ENCODE data around the gene CCDC28B. TPM values are rescaled to one million over a fixed set of nuclear protein-coding genes. Genes with fewer than 3 reads are reported as not detected.
A peak's percentile ranks its signal among the peaks of the same experiment; 100 is the strongest.

Gene CCDC28B
- total RNA-seq, 1 donor from 2014 or later, result 16.7 TPM

GRCh38 chr1:32199043-32199716, 1.2 kb upstream of the CCDC28B start:
- H3K9me3 ChIP-seq (replicated peaks), result no peaks in the 10 kb centered on the region
- peaks cover 65% of the 10 kb centered on the region for H3K4me1 ChIP-seq
- peaks cover 36% of the 10 kb centered on the region for H3K36me3 ChIP-seq
- peak overlapping the region; percentile 91 for H3K27ac ChIP-seq (replicated peaks)
- peak overlapping the region; percentile 72 for H3K4me3 ChIP-seq
- H3K27me3 ChIP-seq (ENCODE audit: low read depth), result no peaks in the 10 kb centered on the region
- no peak for DNase-seq
- no peak for TF ChIP-seq CTCF (IDR thresholded peaks at IDR 0.05; ENCODE audit: borderline replicate concordance)
- intact Hi-C loops (cut with micrococcal nuclease), result no loop called here

- peak overlapping the region; percentile 91 for H3K27ac ChIP-seq (replicated peaks)
- H3K4me3 ChIP-seq, result peak overlapping the region; percentile 72
- intact Hi-C loops (cut with micrococcal nuclease), result no loop called here
Observed at GRCh38 chr1:32199717-32200072, 700 bp upstream of the CCDC28B start.

GRCh38 chr1:32201011-32201855, 838 bp downstream of the CCDC28B start:
- peak; percentile 77 for DNase-seq
- no peaks in the 10 kb centered on the region for H3K27me3 ChIP-seq (ENCODE audit: low read depth)
- intact Hi-C loops (cut with micrococcal nuclease), result no loop called here
- H3K27ac ChIP-seq (replicated peaks), result peak overlapping the region; percentile 91
- peaks cover 74% of the 10 kb centered on the region for H3K4me1 ChIP-seq
- peak overlapping the region; percentile 72 for H3K4me3 ChIP-seq
- no peak for TF ChIP-seq CTCF (IDR thresholded peaks at IDR 0.05; ENCODE audit: borderline replicate concordance)
- H3K36me3 ChIP-seq, result peaks cover 15% of the 10 kb centered on the region
- no peaks in the 10 kb centered on the region for H3K9me3 ChIP-seq (replicated peaks)

More at GRCh38 chr1:32199717-32200072, 700 bp upstream of the CCDC28B start:
- Histone ChIP-seq H3K27me3 (ENCODE audit: low read depth) (no peaks in the 10 kb centered on the region), H3K9me3 (replicated peaks) (no peaks in the 10 kb centered on the region), H3K4me1 (peaks cover 67% of the 10 kb centered on the region), H3K36me3 (peaks cover 31% of the 10 kb centered on the region)
- DNase-seq, result peak; percentile 81
- TF ChIP-seq CTCF (IDR thresholded peaks at IDR 0.05; ENCODE audit: borderline replicate concordance), result no peak

- Histone ChIP-seq H3K4me3 (peak overlapping the region; percentile 78), H3K4me1 (peaks cover 51% of the 10 kb centered on the region), H3K36me3 (no peaks in the 10 kb centered on the region), H3K27me3 (ENCODE audit: low read depth) (no peaks in the 10 kb centered on the region), H3K9me3 (replicated peaks) (no peaks in the 10 kb centered on the region), H3K27ac (replicated peaks) (peak overlapping the region; percentile 60)
- intact Hi-C loops (cut with micrococcal nuclease), result no loop called here
- no peak for TF ChIP-seq CTCF (IDR thresholded peaks at IDR 0.05; ENCODE audit: borderline replicate concordance)
- DNase-seq, result no peak
Observed at GRCh38 chr1:32204943-32205361, 4.6 kb downstream of the CCDC28B start.

GRCh38 chr1:32205401-32206370, 5.3 kb downstream of the CCDC28B start, which contains the start of gene IQCC:
Gene IQCC, plus strand, starts transcription at chr1:32205671. Its CDS starts 11 bp downstream, at chr1:32205682.
- peak; percentile 84 for DNase-seq
- Histone ChIP-seq H3K27ac (replicated peaks) (peak within 1 kb of the TSS; percentile 60), H3K36me3 (no peaks in the 10 kb centered on the region), H3K9me3 (replicated peaks) (no peaks in the 10 kb centered on the region), H3K4me1 (peaks cover 44% of the 10 kb centered on the region), H3K4me3 (peak within 1 kb of the TSS; percentile 78), H3K27me3 (ENCODE audit: low read depth) (no peaks in the 10 kb centered on the region)
- intact Hi-C loops (cut with micrococcal nuclease), result no loop called here
- no peak for TF ChIP-seq CTCF (IDR thresholded peaks at IDR 0.05; ENCODE audit: borderline replicate concordance)

All from left ventricle myocardium inferior (tissue), 1 donor.